OCI-LY7 (cell line): ENCODE results near the gene STXBP6. TPM values are rescaled to one million over a fixed set of nuclear protein-coding genes. Genes with fewer than 3 reads are reported as not detected.

Experiments used
- BruUV-seq: library from RNA; stranded (reverse); fragments of 400-500 nt; replicated peaks from 2 replicates; lab custom pipeline; 2021; lab: Mats Ljungman, UMichigan
- CTCF ChIA-PET: fragments of 300-600 bp; sonication (Branson Sonifier 250); formaldehyde crosslinking; loops from one replicate; lab custom pipeline; 2022; ENCODE audit warnings: antibody characterized with exemption; ENCODE audit not compliant: unreplicated experiment; lab: Charles Lee
- POLR2A ChIA-PET: fragments of 300-600 bp; sonication (Branson Sonifier 250); formaldehyde crosslinking; loops from one replicate; lab custom pipeline; 2022; ENCODE audit warnings: antibody characterized with exemption; lab: Charles Lee
- DNase-seq: peaks from one replicate; pipeline ENCODE4 v3.0.0-alpha.2; 2015; ENCODE audit warnings: low spot score
- H2AFZ ChIP-seq: fragments of 200-600 bp; sonication (generic), shearing (Covaris generic); 2 replicates; pipeline ENCODE4 v1.6.1; 2014; ENCODE audit warnings: mild to moderate bottlenecking, antibody characterized with exemption, low read length, moderate library complexity
- H3K27ac ChIP-seq: fragments of 200-600 bp; sonication (generic); 2 replicates; pipeline ENCODE4 v1.5.1; 2014; ENCODE audit warnings: mixed run types, low read depth, mild to moderate bottlenecking, moderate library complexity, low read length, inconsistent platforms; ENCODE audit not compliant: poor library complexity, severe bottlenecking
- H3K36me3 ChIP-seq: fragments of 200-600 bp; sonication (generic); 2 replicates; pipeline ENCODE4 v1.6.1; 2014; ENCODE audit warnings: mild to moderate bottlenecking, antibody characterized with exemption, low read length, moderate library complexity, mixed read lengths; ENCODE audit not compliant: insufficient read depth
- H3K4me1 ChIP-seq: fragments of 200-600 bp; sonication (generic); 2 replicates; pipeline ENCODE4 v1.5.1; 2014; ENCODE audit warnings: mild to moderate bottlenecking, low read length; ENCODE audit not compliant: insufficient read depth, poor library complexity, severe bottlenecking
- H3K4me2 ChIP-seq: fragments of 200-600 bp; sonication (generic); 2 replicates; pipeline ENCODE4 v1.6.1; 2014; ENCODE audit warnings: mild to moderate bottlenecking, low read length
- H3K4me3 ChIP-seq: fragments of 200-600 bp; sonication (generic); 2 replicates; pipeline ENCODE4 v1.5.1; 2014; ENCODE audit warnings: mild to moderate bottlenecking, low read depth, low read length; ENCODE audit not compliant: poor library complexity, severe bottlenecking
- H3K79me2 ChIP-seq: fragments of 200-600 bp; sonication (generic); 2 replicates; pipeline ENCODE4 v1.6.1; 2016; ENCODE audit warnings: low read depth, mild to moderate bottlenecking, low read length, moderate library complexity, mixed read lengths; ENCODE audit not compliant: insufficient read depth
- H3K9me2 ChIP-seq: fragments of 200-600 bp; sonication (generic); 2 replicates; pipeline ENCODE4 v1.6.1; 2016; ENCODE audit warnings: mild to moderate bottlenecking, low read length, mixed read lengths; ENCODE audit not compliant: insufficient read depth
- H3K9me3 ChIP-seq: fragments of 200-600 bp; sonication (generic); 2 replicates; pipeline ENCODE4 v1.6.1; 2014; ENCODE audit warnings: mild to moderate bottlenecking, mixed run types, low read length, mixed read lengths
- H4K20me1 ChIP-seq: fragments of 200-600 bp; sonication (generic); 2 replicates; pipeline ENCODE4 v1.6.1; 2014; ENCODE audit warnings: mild to moderate bottlenecking, antibody characterized with exemption, low read length, moderate library complexity, mixed read lengths; ENCODE audit not compliant: insufficient read depth
- EZH2phosphoT487 ChIP-seq: fragments of 200-600 bp; sonication (generic); IDR thresholded peaks from 2 replicates; pipeline ENCODE4 v1.6.1; 2018; ENCODE audit warnings: low read depth, borderline replicate concordance, mild to moderate bottlenecking, mixed run types, antibody characterized with exemption, low read length, moderate library complexity, mixed read lengths
- intact Hi-C: fragments of 100-400 bp; cut with micrococcal nuclease; formaldehyde crosslinking; loops from one replicate; pipeline ENCODE4 v1.10.0; 2022; ENCODE audit not compliant: unreplicated experiment
- total RNA-seq, 2 experiments: library from RNA; depleted of rRNA in 1 of 2; stranded (reverse); fragments of >200 nt in 1 of 2; shearing (Covaris generic) in 1 of 2; gene quantifications; 2 replicates each; pipeline ENCODE4 v1.2.3, GENCODE V29; 2014 to 2022
- TF ChIP-seq, protein P1 (sequence below): fragments of 200-600 bp; sonication (generic); conservative IDR thresholded peaks from 2 replicates; pipeline ENCODE4 v1.5.1; 2014; ENCODE audit warnings: mild to moderate bottlenecking, antibody characterized with exemption, low read length, moderate library complexity, mixed read lengths

Gene STXBP6
- total RNA-seq, 2 experiments from 2014 or later: 0.48 TPM; not detected in 1

GRCh38 chr14:25046301-25046943 is 3.5 kb downstream of the STXBP6 start:
- TF ChIP-seq, protein P1, sequence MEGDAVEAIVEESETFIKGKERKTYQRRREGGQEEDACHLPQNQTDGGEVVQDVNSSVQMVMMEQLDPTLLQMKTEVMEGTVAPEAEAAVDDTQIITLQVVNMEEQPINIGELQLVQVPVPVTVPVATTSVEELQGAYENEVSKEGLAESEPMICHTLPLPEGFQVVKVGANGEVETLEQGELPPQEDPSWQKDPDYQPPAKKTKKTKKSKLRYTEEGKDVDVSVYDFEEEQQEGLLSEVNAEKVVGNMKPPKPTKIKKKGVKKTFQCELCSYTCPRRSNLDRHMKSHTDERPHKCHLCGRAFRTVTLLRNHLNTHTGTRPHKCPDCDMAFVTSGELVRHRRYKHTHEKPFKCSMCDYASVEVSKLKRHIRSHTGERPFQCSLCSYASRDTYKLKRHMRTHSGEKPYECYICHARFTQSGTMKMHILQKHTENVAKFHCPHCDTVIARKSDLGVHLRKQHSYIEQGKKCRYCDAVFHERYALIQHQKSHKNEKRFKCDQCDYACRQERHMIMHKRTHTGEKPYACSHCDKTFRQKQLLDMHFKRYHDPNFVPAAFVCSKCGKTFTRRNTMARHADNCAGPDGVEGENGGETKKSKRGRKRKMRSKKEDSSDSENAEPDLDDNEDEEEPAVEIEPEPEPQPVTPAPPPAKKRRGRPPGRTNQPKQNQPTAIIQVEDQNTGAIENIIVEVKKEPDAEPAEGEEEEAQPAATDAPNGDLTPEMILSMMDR: no peak
- TF ChIP-seq EZH2phosphoT487: no peak
- POLR2A ChIA-PET: no interaction called here
- no peaks in the 10 kb centered on the region for H3K36me3 ChIP-seq

GRCh38 chr14:25044106-25044698 is 5.7 kb downstream of the STXBP6 start:
- Histone ChIP-seq H3K4me2 (no peak overlapping the region), H3K79me2 (no peaks in the 10 kb centered on the region), H4K20me1 (no peaks in the 10 kb centered on the region), H3K36me3 (no peaks in the 10 kb centered on the region), H3K9me3 (no peaks in the 10 kb centered on the region), H3K9me2 (no peaks in the 10 kb centered on the region), H3K4me1 (no peaks in the 10 kb centered on the region), H3K27ac (no peak overlapping the region), H3K4me3 (no peak overlapping the region), H2AFZ (no peak overlapping the region)
- intact Hi-C loops: no loop called here
- no TSS peak for BruUV-seq
- TF ChIP-seq, protein P1: no peak
- no peak for TF ChIP-seq EZH2phosphoT487
- ChIA-PET CTCF (no interaction called here), POLR2A (no interaction called here)
- no peak for DNase-seq

More at GRCh38 chr14:25046301-25046943, 3.5 kb downstream of the STXBP6 start:
- Histone ChIP-seq H3K27ac (no peak overlapping the region), H3K4me1 (no peaks in the 10 kb centered on the region), H3K9me3 (no peaks in the 10 kb centered on the region), H3K79me2 (no peaks in the 10 kb centered on the region), H3K4me3 (no peak overlapping the region), H2AFZ (no peak overlapping the region), H3K9me2 (no peaks in the 10 kb centered on the region), H4K20me1 (no peaks in the 10 kb centered on the region), H3K4me2 (no peak overlapping the region)
- no TSS peak for BruUV-seq
- CTCF ChIA-PET: no interaction called here
- DNase-seq: no peak
- intact Hi-C loops: no loop called here
